GM23338 (cell line): Measurements from ENCODE around the gene LARP7. TPM values are rescaled to one million over a fixed set of nuclear protein-coding genes. Genes with fewer than 3 reads are reported as not detected.
"Not testable (repeated sequence)": the region's sequence is repeated elsewhere in the genome, so short reads cannot be mapped to it uniquely, and the experiment has no call there.

Experiments
- ATAC-seq: fragments of 200-7000 bp; cut with Tn5 transposase; 3 replicates; pipeline ENCODE4 v1.9.1; 2020
- DNase-seq: peaks from one replicate; pipeline ENCODE4 v3.0.0-alpha.2; 2015; ENCODE audit warnings: low spot score
- H2AFZ ChIP-seq: fragments of 200-600 bp; sonication (generic); 2 replicates; pipeline ENCODE4 v1.8.0; 2016; ENCODE audit warnings: antibody characterized with exemption, mild to moderate bottlenecking, moderate library complexity
- H3F3A ChIP-seq: fragments of 200-600 bp; sonication (generic); replicated peaks from 2 replicates; pipeline ENCODE4 v1.8.0; 2017; ENCODE audit warnings: antibody characterized with exemption, mixed run types, low read depth
- H3K27ac ChIP-seq: fragments of 200-600 bp; sonication (generic); 2 replicates; pipeline ENCODE4 v1.6.1; 2016; ENCODE audit warnings: low read depth
- H3K27me3 ChIP-seq: fragments of 200-600 bp; sonication (generic); 2 replicates; pipeline ENCODE4 v1.8.0; 2016; ENCODE audit warnings: mild to moderate bottlenecking, mixed run types, moderate library complexity; ENCODE audit not compliant: insufficient read depth
- H3K36me3 ChIP-seq: fragments of 200-600 bp; sonication (generic); 2 replicates; pipeline ENCODE4 v1.8.0; 2016; ENCODE audit warnings: mild to moderate bottlenecking; ENCODE audit not compliant: insufficient read depth
- H3K4me1 ChIP-seq: fragments of 200-600 bp; sonication (generic); 2 replicates; pipeline ENCODE4 v1.8.0; 2016; ENCODE audit warnings: mild to moderate bottlenecking, moderate library complexity; ENCODE audit not compliant: insufficient read depth
- H3K4me2 ChIP-seq: fragments of 200-600 bp; sonication (generic); 2 replicates; pipeline ENCODE4 v1.7.1; 2017; ENCODE audit warnings: mixed run types
- H3K4me3 ChIP-seq: fragments of 200-600 bp; sonication (generic); 2 replicates; pipeline ENCODE4 v1.6.1; 2016; ENCODE audit warnings: mixed run types
- H3K79me2 ChIP-seq: fragments of 200-600 bp; sonication (generic); replicated peaks from 2 replicates; pipeline ENCODE4 v1.8.0; 2017; ENCODE audit warnings: mild to moderate bottlenecking; ENCODE audit not compliant: insufficient read depth
- H3K9me2 ChIP-seq: fragments of 200-600 bp; sonication (generic); 2 replicates; pipeline ENCODE4 v1.8.0; 2017; ENCODE audit not compliant: insufficient read depth
- H4K20me1 ChIP-seq: fragments of 200-600 bp; sonication (generic); replicated peaks from 2 replicates; pipeline ENCODE4 v1.8.0; 2017; ENCODE audit warnings: mild to moderate bottlenecking; ENCODE audit not compliant: insufficient read depth
- H3K27ac Mint-ChIP-seq: 2 replicates; pipeline ENCODE4 v1.8.0; 2020; ENCODE audit warnings: inconsistent platforms, mild to moderate bottlenecking, moderate library complexity, mixed read lengths
- H3K27me3 Mint-ChIP-seq: 3 replicates; pipeline ENCODE4 v1.8.0; 2022; ENCODE audit warnings: low read depth, mild to moderate bottlenecking, moderate library complexity, mixed read lengths, inconsistent platforms; ENCODE audit not compliant: insufficient read depth, poor library complexity
- H3K36me3 Mint-ChIP-seq: 3 replicates; pipeline ENCODE4 v1.8.0; 2021; ENCODE audit warnings: low read depth, mild to moderate bottlenecking, inconsistent platforms, moderate library complexity, mixed read lengths
- H3K4me1 Mint-ChIP-seq: 3 replicates; pipeline ENCODE4 v1.8.0; 2020; ENCODE audit warnings: mild to moderate bottlenecking, inconsistent platforms, mixed read lengths
- H3K4me3 Mint-ChIP-seq: 3 replicates; pipeline ENCODE4 v1.8.0; 2021; ENCODE audit warnings: moderate library complexity, mild to moderate bottlenecking, inconsistent platforms, mixed read lengths
- H3K9me3 Mint-ChIP-seq: 3 replicates; pipeline ENCODE4 v1.8.0; 2020; ENCODE audit warnings: moderate library complexity, mild to moderate bottlenecking, inconsistent platforms, mixed read lengths
- CREB1 ChIP-seq: fragments of 250-450 bp; sonication (Bioruptor Pico); IDR thresholded peaks from 2 replicates; pipeline ENCODE4 v1.5.0; 2020; ENCODE audit warnings: low read depth, mild to moderate bottlenecking, moderate library complexity
- EZH2 ChIP-seq: fragments of 200-600 bp; sonication (generic); IDR thresholded peaks from one replicate; pipeline ENCODE4 v1.8.0; 2017; ENCODE audit warnings: antibody characterized with exemption, mild to moderate bottlenecking, low read depth; ENCODE audit not compliant: unreplicated experiment
- JUNB ChIP-seq: IDR thresholded peaks from one replicate; pipeline ENCODE4 v1.6.1; 2016; ENCODE audit warnings: antibody characterized with exemption; ENCODE audit not compliant: unreplicated experiment
- NANOG ChIP-seq: IDR thresholded peaks from 2 replicates; pipeline ENCODE4 v1.6.1; 2016; ENCODE audit warnings: antibody characterized with exemption, borderline replicate concordance
- POLR2AphosphoS5 ChIP-seq: IDR thresholded peaks from 2 replicates; pipeline ENCODE4 v1.6.1; 2016; ENCODE audit warnings: antibody characterized with exemption, low read depth
- ZNF114 ChIP-seq: fragments of 250-450 bp; sonication (Bioruptor Pico); IDR thresholded peaks from 2 replicates; pipeline ENCODE4 v1.5.0; 2020; ENCODE audit warnings: mild to moderate bottlenecking, moderate library complexity
- ZNF331 ChIP-seq: fragments of 250-450 bp; sonication (Bioruptor Pico); IDR thresholded peaks from 2 replicates; pipeline ENCODE4 v1.5.0; 2020; ENCODE audit warnings: low read depth, mild to moderate bottlenecking, moderate library complexity
- ZNF462 ChIP-seq: fragments of 250-450 bp; sonication (Bioruptor Pico); IDR thresholded peaks from 2 replicates; pipeline ENCODE4 v1.5.0; 2020; ENCODE audit warnings: mild to moderate bottlenecking, moderate library complexity
- polyA plus RNA-seq: library from polyadenylated mRNA; unstranded; fragments of >200 nt; fragmentation: Nextera tagmentation; extraction: Ambion mirVana; gene quantifications from 2 replicates; pipeline ENCODE4 v1.2.1, GENCODE V29; 2016
- total RNA-seq: library from RNA; depleted of rRNA; stranded (reverse); fragments of >200 nt; shearing (Covaris generic); gene quantifications from 2 replicates; pipeline ENCODE4 v1.2.3, GENCODE V29; 2014
- TF ChIP-seq, protein P1 (sequence below): IDR thresholded peaks from 2 replicates; pipeline ENCODE4 v1.6.1; 2016; ENCODE audit warnings: antibody characterized with exemption
- TF ChIP-seq, protein P2 (sequence below): IDR thresholded peaks from one replicate; pipeline ENCODE4 v1.6.1; 2018; ENCODE audit warnings: antibody characterized with exemption; ENCODE audit not compliant: unreplicated experiment

Gene LARP7
- total and polyA plus RNA-seq, 2 experiments from 2014 or later, result 25.8 to 157 TPM

DNA sequence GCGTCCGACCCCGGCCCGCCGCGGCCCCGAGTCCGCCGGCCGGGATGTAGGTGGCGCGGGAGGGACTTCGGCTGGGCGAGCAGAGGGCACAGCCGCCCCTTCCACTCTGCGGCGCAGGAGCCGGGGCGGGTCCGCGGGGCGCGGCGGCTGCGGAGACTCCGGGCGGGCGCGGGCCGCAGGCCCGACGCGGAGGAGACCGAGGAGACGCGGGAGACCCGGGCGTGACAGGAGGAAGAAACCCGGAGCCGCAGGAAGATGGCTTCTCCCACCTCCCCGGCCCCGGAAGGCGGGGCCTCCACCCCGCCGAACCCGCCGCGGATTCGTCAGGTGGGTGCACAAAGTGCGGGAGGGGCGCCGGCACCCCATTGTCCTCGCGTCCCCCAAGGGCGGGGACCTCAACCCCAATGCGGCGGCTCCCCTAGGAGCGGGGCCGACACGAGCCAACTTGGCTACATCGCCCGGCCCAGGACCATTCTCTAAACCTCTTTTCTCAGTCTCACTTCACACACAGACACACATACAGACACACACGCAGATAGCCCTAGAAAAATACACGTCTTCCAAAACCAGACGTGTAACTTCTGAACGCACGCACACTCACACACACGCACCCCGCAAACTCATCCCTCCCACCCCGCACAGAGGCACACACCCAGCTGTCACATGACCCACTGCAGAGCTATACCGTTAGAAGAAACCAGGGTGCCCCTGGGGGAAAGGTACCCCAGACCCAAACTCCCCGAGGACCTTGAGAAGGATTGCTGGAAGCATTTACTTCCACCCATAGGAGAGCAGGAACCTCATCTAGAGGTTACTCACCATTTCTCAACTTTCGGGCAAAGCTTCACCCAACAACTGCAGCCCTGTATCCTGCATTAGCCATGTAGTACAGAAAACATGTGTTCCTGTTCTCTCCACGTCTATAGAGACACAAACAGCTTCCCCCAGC, 69.2 kb downstream of the LARP7 start:
- H3K27ac Mint-ChIP-seq, result peak overlapping the region; percentile 94
- H3F3A ChIP-seq, H3K27me3 Mint-ChIP-seq, H3K36me3 ChIP-seq, H2AFZ ChIP-seq, H3K27me3 ChIP-seq, H3K9me3 Mint-ChIP-seq, H4K20me1 ChIP-seq, H3K9me2 ChIP-seq: not testable (repeated sequence)
- peak overlapping the region; percentile 67 for H3K4me3 ChIP-seq
- peaks cover 35% of the 10 kb centered on the region for H3K4me1 ChIP-seq
- H3K4me3 Mint-ChIP-seq, result peak overlapping the region; percentile 95
- H3K79me2 ChIP-seq, result peaks cover 80% of the 10 kb centered on the region
- peak overlapping the region; percentile 87 for H3K4me2 ChIP-seq
- H3K36me3 Mint-ChIP-seq, result peaks cover 12% of the 10 kb centered on the region
- ATAC-seq, result peak; percentile 69
- H3K4me1 Mint-ChIP-seq, result peaks cover 30% of the 10 kb centered on the region
- TF ChIP-seq POLR2AphosphoS5, result peak; percentile 54; the same call in 1 of the 2 replicates
- TF ChIP-seq, protein P1, sequence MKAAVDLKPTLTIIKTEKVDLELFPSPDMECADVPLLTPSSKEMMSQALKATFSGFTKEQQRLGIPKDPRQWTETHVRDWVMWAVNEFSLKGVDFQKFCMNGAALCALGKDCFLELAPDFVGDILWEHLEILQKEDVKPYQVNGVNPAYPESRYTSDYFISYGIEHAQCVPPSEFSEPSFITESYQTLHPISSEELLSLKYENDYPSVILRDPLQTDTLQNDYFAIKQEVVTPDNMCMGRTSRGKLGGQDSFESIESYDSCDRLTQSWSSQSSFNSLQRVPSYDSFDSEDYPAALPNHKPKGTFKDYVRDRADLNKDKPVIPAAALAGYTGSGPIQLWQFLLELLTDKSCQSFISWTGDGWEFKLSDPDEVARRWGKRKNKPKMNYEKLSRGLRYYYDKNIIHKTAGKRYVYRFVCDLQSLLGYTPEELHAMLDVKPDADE, result 0 out of 2 replicates have a peak, but pooled peaks have one; percentile 15
- peak; percentile 63 for DNase-seq
- H3K27ac ChIP-seq, result peak overlapping the region; percentile 82

DNA sequence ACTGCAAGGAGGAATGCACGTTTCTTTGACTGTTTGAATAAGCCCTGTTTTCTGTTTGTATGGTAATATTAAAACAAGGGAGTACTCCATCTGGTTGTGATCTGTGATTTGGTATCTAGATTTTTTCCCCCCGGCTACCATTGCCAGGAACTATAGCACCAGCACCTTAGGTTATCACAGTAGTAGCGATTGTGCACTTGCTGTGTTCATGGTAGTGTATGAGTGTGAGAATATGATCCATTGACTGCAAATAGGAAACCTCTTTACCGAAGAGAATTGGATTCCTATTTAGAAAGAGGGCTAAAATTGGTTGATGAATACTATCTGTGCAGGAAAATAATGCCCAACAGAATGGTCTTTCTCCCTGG, 69.9 kb downstream of the LARP7 start:
- no peaks in the 10 kb centered on the region for H3F3A ChIP-seq
- DNase-seq, result no peak
- peaks cover 5% of the 10 kb centered on the region; the same call in 1 of the 2 replicates for H3K9me2 ChIP-seq
- H3K36me3 Mint-ChIP-seq, result peaks cover 9% of the 10 kb centered on the region
- no peaks in the 10 kb centered on the region for H3K27me3 ChIP-seq
- H3K4me1 ChIP-seq, result peaks cover 35% of the 10 kb centered on the region
- no peaks in the 10 kb centered on the region for H4K20me1 ChIP-seq
- peak overlapping the region; percentile 60 for H3K4me3 ChIP-seq
- no peak overlapping the region for H2AFZ ChIP-seq
- H3K79me2 ChIP-seq, result peaks cover 85% of the 10 kb centered on the region
- H3K27me3 Mint-ChIP-seq, result peaks cover 8% of the 10 kb centered on the region
- H3K36me3 ChIP-seq, result no peaks in the 10 kb centered on the region
- H3K4me2 ChIP-seq, result peak overlapping the region; percentile 87
- peak overlapping the region; percentile 82 for H3K27ac ChIP-seq
- peaks cover 30% of the 10 kb centered on the region for H3K4me1 Mint-ChIP-seq
- peaks cover 3% of the 10 kb centered on the region; the same call in 1 of the 3 replicates for H3K9me3 Mint-ChIP-seq
- peak overlapping the region; percentile 95 for H3K4me3 Mint-ChIP-seq
- no peak for ATAC-seq
- peak overlapping the region; percentile 94 for H3K27ac Mint-ChIP-seq
- TF ChIP-seq, protein P2, sequence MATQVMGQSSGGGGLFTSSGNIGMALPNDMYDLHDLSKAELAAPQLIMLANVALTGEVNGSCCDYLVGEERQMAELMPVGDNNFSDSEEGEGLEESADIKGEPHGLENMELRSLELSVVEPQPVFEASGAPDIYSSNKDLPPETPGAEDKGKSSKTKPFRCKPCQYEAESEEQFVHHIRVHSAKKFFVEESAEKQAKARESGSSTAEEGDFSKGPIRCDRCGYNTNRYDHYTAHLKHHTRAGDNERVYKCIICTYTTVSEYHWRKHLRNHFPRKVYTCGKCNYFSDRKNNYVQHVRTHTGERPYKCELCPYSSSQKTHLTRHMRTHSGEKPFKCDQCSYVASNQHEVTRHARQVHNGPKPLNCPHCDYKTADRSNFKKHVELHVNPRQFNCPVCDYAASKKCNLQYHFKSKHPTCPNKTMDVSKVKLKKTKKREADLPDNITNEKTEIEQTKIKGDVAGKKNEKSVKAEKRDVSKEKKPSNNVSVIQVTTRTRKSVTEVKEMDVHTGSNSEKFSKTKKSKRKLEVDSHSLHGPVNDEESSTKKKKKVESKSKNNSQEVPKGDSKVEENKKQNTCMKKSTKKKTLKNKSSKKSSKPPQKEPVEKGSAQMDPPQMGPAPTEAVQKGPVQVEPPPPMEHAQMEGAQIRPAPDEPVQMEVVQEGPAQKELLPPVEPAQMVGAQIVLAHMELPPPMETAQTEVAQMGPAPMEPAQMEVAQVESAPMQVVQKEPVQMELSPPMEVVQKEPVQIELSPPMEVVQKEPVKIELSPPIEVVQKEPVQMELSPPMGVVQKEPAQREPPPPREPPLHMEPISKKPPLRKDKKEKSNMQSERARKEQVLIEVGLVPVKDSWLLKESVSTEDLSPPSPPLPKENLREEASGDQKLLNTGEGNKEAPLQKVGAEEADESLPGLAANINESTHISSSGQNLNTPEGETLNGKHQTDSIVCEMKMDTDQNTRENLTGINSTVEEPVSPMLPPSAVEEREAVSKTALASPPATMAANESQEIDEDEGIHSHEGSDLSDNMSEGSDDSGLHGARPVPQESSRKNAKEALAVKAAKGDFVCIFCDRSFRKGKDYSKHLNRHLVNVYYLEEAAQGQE, result no peak
- TF ChIP-seq ZNF114 (CRISPR knock-in tag) (no peak), NANOG (no peak), CREB1 (no peak), POLR2AphosphoS5 (no peak), EZH2 (no peak), ZNF331 (CRISPR knock-in tag) (no peak), ZNF462 (CRISPR knock-in tag) (no peak), JUNB (no peak)
